GM12878 (cell line): ENCODE measurements around the gene GALNS. TPM values are rescaled to one million over a fixed set of nuclear protein-coding genes. Genes with fewer than 3 reads are reported as not detected.

Experiments
- ATAC-seq: fragments of 200-7000 bp; cut with Tn5 transposase; 3 replicates; pipeline ENCODE4 v1.9.1; 2020; ENCODE audit warnings: mild to moderate bottlenecking, moderate library complexity
- BruUV-seq: library from RNA; stranded (reverse); fragments of 400-500 nt; replicated peaks from 2 replicates; lab custom pipeline; 2021; lab: Mats Ljungman, UMichigan
- CTCF ChIA-PET: fragments of 300-600 bp; sonication (Branson Sonifier 250); formaldehyde crosslinking; extraction: SDS; loops from one replicate; lab custom pipeline; 2021; ENCODE audit warnings: inconsistent platforms; lab: Yijun Ruan, JAX
- POLR2A ChIA-PET: fragments of 350-600 bp; formaldehyde crosslinking; extraction: SDS; loops from one replicate; lab custom pipeline; 2021; ENCODE audit warnings: inconsistent platforms; lab: Charles Lee
- RAD21 ChIA-PET: fragments of 300-600 bp; sonication (Branson Sonifier 250); formaldehyde crosslinking; loops from one replicate; lab custom pipeline; 2023; ENCODE audit warnings: antibody characterized with exemption; ENCODE audit not compliant: unreplicated experiment; lab: Charles Lee
- SMC1A ChIA-PET: fragments of 300-600 bp; sonication (Branson Sonifier 250); formaldehyde crosslinking; loops from one replicate; lab custom pipeline; 2023; ENCODE audit not compliant: unreplicated experiment, uncharacterized antibody; lab: Charles Lee
- DNase-seq: peaks from one replicate; pipeline ENCODE4 v3.0.0-alpha.2; 2011; ENCODE audit warnings: low read depth, low spot score
- FAIRE-seq: peaks from 3 replicates; lab custom pipeline; 2011; peaks lifted over from hg19 to GRCh38; lab: Jason Lieb, UNC
- H2AFZ ChIP-seq: 2 replicates; pipeline ENCODE4 v1.6.0; 2011; ENCODE audit warnings: low read depth, low read length, control low read depth; ENCODE audit not compliant: control insufficient read depth
- H3K27ac ChIP-seq: 2 replicates; pipeline ENCODE4 v1.5.1; 2011; ENCODE audit warnings: control low read depth; ENCODE audit not compliant: control insufficient read depth, insufficient read depth
- H3K27me3 ChIP-seq, 2 experiments: replicated peaks in 1 of 2; 2 replicates each; pipeline versions ENCODE4 v1.6.0 to v1.6.1; 2011; ENCODE audit warnings: low read length in 1 of 2; ENCODE audit not compliant: control insufficient read depth in 2 of 2, insufficient read depth in 2 of 2
- H3K36me3 ChIP-seq, 2 experiments: 2 replicates each; pipeline ENCODE4 v1.5.1; 2011; ENCODE audit warnings: low read length in 1 of 2; ENCODE audit not compliant: control insufficient read depth in 2 of 2, insufficient read depth in 2 of 2
- H3K4me1 ChIP-seq: 2 replicates; pipeline ENCODE4 v1.6.1; 2011; ENCODE audit warnings: mild to moderate bottlenecking, low read length, moderate library complexity, mixed read lengths; ENCODE audit not compliant: control insufficient read depth, insufficient read depth
- H3K4me2 ChIP-seq: 2 replicates; pipeline ENCODE4 v1.6.0; 2011; ENCODE audit warnings: control low read depth; ENCODE audit not compliant: control insufficient read depth, insufficient read depth
- H3K4me3 ChIP-seq: fragments of 200-600 bp; sonication (generic); 2 replicates; pipeline ENCODE4 v1.5.1; 2016
- H3K79me2 ChIP-seq: 2 replicates; pipeline ENCODE4 v1.6.0; 2011; ENCODE audit warnings: low read length; ENCODE audit not compliant: control insufficient read depth, insufficient read depth
- H3K9ac ChIP-seq: 2 replicates; pipeline ENCODE4 v1.8.0; 2011; ENCODE audit warnings: low read length, control low read depth, mixed read lengths; ENCODE audit not compliant: control insufficient read depth, insufficient read depth
- H3K9me3 ChIP-seq: replicated peaks from 3 replicates; pipeline ENCODE4 v1.5.1; 2011; ENCODE audit warnings: mild to moderate bottlenecking, low read length; ENCODE audit not compliant: control insufficient read depth, insufficient read depth
- H4K20me1 ChIP-seq: 2 replicates; pipeline ENCODE4 v1.6.0; 2011; ENCODE audit not compliant: control insufficient read depth, insufficient read depth
- CHD2 ChIP-seq: IDR thresholded peaks from 2 replicates; pipeline ENCODE4 v1.6.1; 2011; ENCODE audit warnings: low read depth, low read length, improper control_type of control experiment, borderline replicate concordance
- DPF2 ChIP-seq: fragments of 450-650 bp; IDR thresholded peaks from 2 replicates; pipeline ENCODE4 v1.6.1; 2017; ENCODE audit warnings: mild to moderate bottlenecking
- EED ChIP-seq: sonication (generic); IDR thresholded peaks from 2 replicates; pipeline ENCODE4 v1.6.1; 2016; ENCODE audit warnings: antibody characterized with exemption, low read depth
- EP300 ChIP-seq, 2 experiments: fragments of 150-350 bp in 1 of 2; IDR thresholded peaks; 2 replicates each; pipeline ENCODE4 v1.6.1; 2011 to 2012; ENCODE audit warnings: low read depth in 2 of 2, low read length in 2 of 2, borderline replicate concordance in 1 of 2, improper control_type of control experiment in 1 of 2, inconsistent platforms in 1 of 2; ENCODE audit not compliant: control insufficient read depth in 1 of 2
- HSF1 ChIP-seq: fragments of 150-350 bp; IDR thresholded peaks from 2 replicates; pipeline ENCODE4 v1.6.1; 2014; ENCODE audit warnings: mild to moderate bottlenecking, low read depth, low read length
- NFYB ChIP-seq: IDR thresholded peaks from 2 replicates; pipeline ENCODE4 v1.6.1; 2011; ENCODE audit warnings: low read depth, mild to moderate bottlenecking, low read length, improper control_type of control experiment, moderate library complexity; ENCODE audit not compliant: insufficient read depth
- NR2C1 ChIP-seq: fragments of 450-650 bp; IDR thresholded peaks from 2 replicates; pipeline ENCODE4 v1.6.1; 2017; ENCODE audit warnings: antibody characterized with exemption, mild to moderate bottlenecking, moderate library complexity
- NR2F1 ChIP-seq: fragments of 450-650 bp; conservative IDR thresholded peaks from 2 replicates; pipeline ENCODE4 v1.6.1; 2017; ENCODE audit warnings: mild to moderate bottlenecking
- POLR2A ChIP-seq: IDR thresholded peaks from 2 replicates; pipeline ENCODE4 v1.6.1; 2011; ENCODE audit warnings: low read depth, mild to moderate bottlenecking, low read length
- TCF7 ChIP-seq: IDR thresholded peaks from 2 replicates; pipeline ENCODE4 v1.6.1; 2014; ENCODE audit warnings: antibody characterized with exemption, borderline replicate concordance
- YBX1 ChIP-seq: fragments of 450-650 bp; IDR thresholded peaks from 2 replicates; pipeline ENCODE4 v1.6.1; 2016; ENCODE audit warnings: antibody characterized with exemption
- ZNF687 ChIP-seq: fragments of 450-650 bp; IDR thresholded peaks from 2 replicates; pipeline ENCODE4 v1.6.1; 2017; ENCODE audit warnings: mild to moderate bottlenecking, moderate library complexity
- WGBS: methylation state at CpG from one replicate; pipeline ENCODE4 v1.1.6; 2016; ENCODE audit warnings: low lambda C conversion rate; ENCODE audit not compliant: insufficient replicate concordance, insufficient coverage; ENCODE audit errors: missing lambda C conversion rate; 5-methylcytosine and 5-hydroxymethylcytosine counted together
- in situ Hi-C: fragments of 300-500 bp; cut with MboI; formaldehyde crosslinking; loops from 9 replicates; pipeline ENCODE4 v1.14.3; 2018; ENCODE audit warnings: mixed read lengths
- intact Hi-C: fragments of 100-400 bp; cut with micrococcal nuclease; formaldehyde crosslinking; loops from one replicate; pipeline ENCODE4 v1.14.2; 2022; ENCODE audit not compliant: unreplicated experiment
- polyA plus RNA-seq, 11 experiments: library from polyadenylated mRNA; depleted of rRNA in 4 of 11; unstranded in 6 of 11; stranded (reverse) in 5 of 11; fragments of >200 nt; fragmentation: Nextera tagmentation in 4 of 11; fragmentation: Illumina TruSeq in 1 of 11; extraction: Ambion mirVana in 4 of 11; extraction: Trizol in 1 of 11; gene quantifications; 1 replicate in 1 of 11; 2 replicates in 10 of 11; pipeline versions ENCODE4 v1.2.1 to v1.2.3, GENCODE V29; 2011 to 2016; ENCODE audit warnings: inconsistent platforms in 2 of 11, missing spikeins in 2 of 11, low read depth in 1 of 11
- total RNA-seq, 4 experiments: library from RNA; depleted of rRNA in 3 of 4; stranded (reverse); fragments of >200 nt in 3 of 4; fragmentation: Illumina TruSeq in 1 of 4; extraction: Trizol in 1 of 4; gene quantifications; 2 replicates each; pipeline versions ENCODE4 v1.2.1 to v1.2.3, GENCODE V29; 2013 to 2021
- TF ChIP-seq, protein P1 (sequence below): fragments of 450-650 bp; IDR thresholded peaks from 2 replicates; pipeline ENCODE4 v1.6.1; 2016; ENCODE audit warnings: mild to moderate bottlenecking

The GALNS gene
- total and polyA plus RNA-seq, 10 of the 15 experiments (the other 5 are each of a cell fraction or from before 2014, with no cell fraction given), result 0.37 to 12.4 (median 5.3) TPM

- TF ChIP-seq DPF2 (no peak), NR2F1 (no peak)
Measured at GRCh38 chr16:88792078-88792550, 64.6 kb downstream of the GALNS start (continued).

GRCh38 chr16:88790312-88791211 lies 66.2 kb downstream of the GALNS start:
- FAIRE-seq, result no peak
- CTCF ChIA-PET, result interaction anchor here (0.6 to 1.3 kb wide), 2 partner anchors 9 to 67 kb away, joined by 3 to 4 read pairs; no protein-coding TSS in a partner anchor
- Histone ChIP-seq H3K4me2 (peak overlapping the region; percentile 85), H3K27me3 (no peaks in the 10 kb centered on the region), H3K79me2 (no peaks in the 10 kb centered on the region; the same call in 1 of the 2 replicates), H3K27ac (no peak overlapping the region), H3K4me3 (no peak overlapping the region), H2AFZ (peak overlapping the region; percentile 85), H4K20me1 (no peaks in the 10 kb centered on the region), H3K9ac (peak overlapping the region; percentile 52; the same call in 1 of the 2 replicates), H3K9me3 (no peaks in the 10 kb centered on the region), H3K4me1 (peaks cover 20% of the 10 kb centered on the region), H3K36me3 (no peaks in the 10 kb centered on the region; a peak in 1 of 4 replicates)
- intact Hi-C loops, result no loop called here
- no TSS peak for BruUV-seq
- DNase-seq, result no peak
- in situ Hi-C loops, result no loop called here
- ATAC-seq, result peak; percentile 82
- SMC1A ChIA-PET, result interaction anchor here (0.6 to 1.5 kb wide), 4 partner anchors 9 to 404 kb away, joined by 3 to 5 read pairs (median 4); partner anchors contain the start of gene APRT
- WGBS, result 13% methylated on average over 23 of the region's 24 CpGs
- RAD21 ChIA-PET, result interaction anchor here (0.7 to 1.4 kb wide), 2 partner anchors 21 to 53 kb away, joined by 3 to 5 read pairs; partner anchors contain the start of gene APRT
- POLR2A ChIA-PET, result interaction anchor here (1.0 kb wide), 1 partner anchor 20 kb away, joined by 4 read pairs; no protein-coding TSS in a partner anchor
- TF ChIP-seq ZNF687, result peak; percentile 54; the same call in 1 of the 2 replicates
- no peak for TF ChIP-seq NFYB
- TF ChIP-seq CHD2, result 0 out of 2 replicates have a peak, but pooled peaks have one; percentile 36
- no peak for TF ChIP-seq YBX1
- TF ChIP-seq EED, result peak; percentile 49; the same call in 1 of the 2 replicates
- 0 out of 2 replicates have a peak, but pooled peaks have one; percentile 31 for TF ChIP-seq POLR2A
- no peak for TF ChIP-seq EP300 (IDR thresholded peaks at IDR 0.05; ENCODE audit: borderline replicate concordance in 1 of 2, control insufficient read depth in 1 of 2, low read depth in 2 of 2, low read length in 2 of 2)
- no peak for TF ChIP-seq HSF1
- no peak for TF ChIP-seq NR2C1
- TF ChIP-seq TCF7, result no peak
- TF ChIP-seq, protein P1, sequence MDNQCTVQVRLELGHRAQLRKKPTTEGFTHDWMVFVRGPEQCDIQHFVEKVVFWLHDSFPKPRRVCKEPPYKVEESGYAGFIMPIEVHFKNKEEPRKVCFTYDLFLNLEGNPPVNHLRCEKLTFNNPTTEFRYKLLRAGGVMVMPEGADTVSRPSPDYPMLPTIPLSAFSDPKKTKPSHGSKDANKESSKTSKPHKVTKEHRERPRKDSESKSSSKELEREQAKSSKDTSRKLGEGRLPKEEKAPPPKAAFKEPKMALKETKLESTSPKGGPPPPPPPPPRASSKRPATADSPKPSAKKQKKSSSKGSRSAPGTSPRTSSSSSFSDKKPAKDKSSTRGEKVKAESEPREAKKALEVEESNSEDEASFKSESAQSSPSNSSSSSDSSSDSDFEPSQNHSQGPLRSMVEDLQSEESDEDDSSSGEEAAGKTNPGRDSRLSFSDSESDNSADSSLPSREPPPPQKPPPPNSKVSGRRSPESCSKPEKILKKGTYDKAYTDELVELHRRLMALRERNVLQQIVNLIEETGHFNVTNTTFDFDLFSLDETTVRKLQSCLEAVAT, result peak; percentile 8; the same call in 1 of the 2 replicates
